ENCODE results near the gene SCAMP2.

Gene SCAMP2

GRCh38 chr15:74907163-74907870 is 34.2 kb upstream of the SCAMP2 start:
- TF ChIP-seq CTCF (IDR thresholded peaks at IDR 0.05; ENCODE audit: extremely low read depth, insufficient read depth, missing control alignments), result no peak
- no peak for DNase-seq (ENCODE audit: low spot score)
- in situ Hi-C loops (cut with MboI; ENCODE audit: low pct_unique_long_range_greater_than_20kb, low sequenced_read_pairs, unreplicated experiment), result no loop called here

GRCh38 chr15:74906450-74907162 is 33.4 kb upstream of the SCAMP2 start, which contains the start of gene FAM219B:
FAM219B (minus strand) TSS chr15:74906851; CDS start chr15:74906800, 51 bp downstream.
- in situ Hi-C loops (cut with MboI; ENCODE audit: low pct_unique_long_range_greater_than_20kb, low sequenced_read_pairs, unreplicated experiment), result no loop called here
- TF ChIP-seq CTCF (IDR thresholded peaks at IDR 0.05; ENCODE audit: extremely low read depth, insufficient read depth, missing control alignments), result no peak
- peak; percentile 96 for DNase-seq (ENCODE audit: low spot score)

- DNase-seq (ENCODE audit: low spot score), result peak; percentile 52
- no peak for TF ChIP-seq CTCF (IDR thresholded peaks at IDR 0.05; ENCODE audit: extremely low read depth, insufficient read depth, missing control alignments)
- in situ Hi-C loops (cut with MboI; ENCODE audit: low pct_unique_long_range_greater_than_20kb, low sequenced_read_pairs, unreplicated experiment), result no loop called here
Observed at GRCh38 chr15:74906067-74906449, 32.9 kb upstream of the SCAMP2 start.

GRCh38 chr15:74904190-74904805 is 31.1 kb upstream of the SCAMP2 start:
- in situ Hi-C loops (cut with MboI; ENCODE audit: low pct_unique_long_range_greater_than_20kb, low sequenced_read_pairs, unreplicated experiment), result no loop called here
- TF ChIP-seq CTCF (IDR thresholded peaks at IDR 0.05; ENCODE audit: extremely low read depth, insufficient read depth, missing control alignments), result no peak
- DNase-seq (ENCODE audit: low spot score), result no peak

DNA sequence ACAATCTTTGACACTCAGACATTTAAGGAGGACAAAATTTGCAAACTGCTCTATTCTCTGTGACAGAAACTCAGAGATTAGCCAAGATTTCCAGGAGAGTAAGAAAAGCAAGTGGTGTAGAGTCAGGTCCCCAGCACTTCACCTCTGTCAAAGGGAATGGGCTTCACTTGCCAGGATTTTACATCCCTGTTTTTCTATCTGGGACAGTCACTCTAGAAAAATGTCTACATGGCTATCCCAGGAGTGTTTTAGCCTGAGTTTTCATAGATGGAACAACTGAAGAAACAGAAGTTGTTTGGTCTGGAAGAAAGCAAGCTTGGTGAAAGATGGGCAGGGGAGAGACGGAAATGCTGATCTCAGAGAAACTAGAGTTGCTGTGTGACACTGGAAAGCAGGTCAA is 30.5 kb upstream of the SCAMP2 start:
- TF ChIP-seq CTCF (IDR thresholded peaks at IDR 0.05; ENCODE audit: extremely low read depth, insufficient read depth, missing control alignments), result no peak
- DNase-seq (ENCODE audit: low spot score), result no peak
- in situ Hi-C loops (cut with MboI; ENCODE audit: low pct_unique_long_range_greater_than_20kb, low sequenced_read_pairs, unreplicated experiment), result no loop called here

GRCh38 chr15:74902295-74903075 is 29.3 kb upstream of the SCAMP2 start:
- TF ChIP-seq CTCF (IDR thresholded peaks at IDR 0.05; ENCODE audit: extremely low read depth, insufficient read depth, missing control alignments), result no peak
- in situ Hi-C loops (cut with MboI; ENCODE audit: low pct_unique_long_range_greater_than_20kb, low sequenced_read_pairs, unreplicated experiment), result no loop called here
- no peak for DNase-seq (ENCODE audit: low spot score)

All from GM13977 (cell line).